ENCODE results near the gene PBX1. TPM values are rescaled to one million over a fixed set of nuclear protein-coding genes. Genes with fewer than 3 reads are reported as not detected.

PBX1 gene
- total and polyA plus RNA-seq, 2 experiments from 2014 or later = 14.8 to 61.6 TPM

GRCh38 chr1:164792410-164793004 lies 233.5 kb downstream of the PBX1 start:
- no peaks in the 10 kb centered on the region for H4K20me1 ChIP-seq (ENCODE audit: insufficient read depth, poor library complexity, severe bottlenecking)
- H2AFZ ChIP-seq = no peak overlapping the region
- no peaks in the 10 kb centered on the region for H3K36me3 ChIP-seq (replicated peaks; ENCODE audit: insufficient read depth, low read depth)
- TF ChIP-seq EZH2phosphoT487 (IDR thresholded peaks at IDR 0.05; ENCODE audit: low read depth, severe bottlenecking, unreplicated experiment) (no peak), EZH2 (IDR thresholded peaks at IDR 0.05; ENCODE audit: borderline replicate concordance) (no peak), CTCF (IDR thresholded peaks at IDR 0.05; ENCODE audit: poor library complexity) (no peak)
- no peaks in the 10 kb centered on the region for H3K27me3 ChIP-seq
- 96% methylated on average over 21 of the region's 21 CpGs for WGBS (ENCODE audit: low lambda C conversion rate, missing lambda C conversion rate)
- H3K4me3 ChIP-seq = no peak overlapping the region
- H3K79me2 ChIP-seq = peaks cover 57% of the 10 kb centered on the region
- H3K27ac ChIP-seq = no peak overlapping the region
- H3K9me2 ChIP-seq (replicated peaks; ENCODE audit: insufficient read depth) = no peaks in the 10 kb centered on the region
- H3K9me3 ChIP-seq (ENCODE audit: low read depth) = no peaks in the 10 kb centered on the region
- H3K4me2 ChIP-seq = no peak overlapping the region
- no peak for DNase-seq (ENCODE audit: low spot score)
- peaks cover 15% of the 10 kb centered on the region for H3K4me1 ChIP-seq (ENCODE audit: insufficient read depth)

GRCh38 chr1:164794356-164794755 lies 235.4 kb downstream of the PBX1 start:
- Histone ChIP-seq H3K4me1 (ENCODE audit: insufficient read depth) (peaks cover 15% of the 10 kb centered on the region), H2AFZ (no peak overlapping the region), H4K20me1 (ENCODE audit: insufficient read depth, poor library complexity, severe bottlenecking) (no peaks in the 10 kb centered on the region), H3K4me3 (no peak overlapping the region), H3K27me3 (no peaks in the 10 kb centered on the region), H3K79me2 (peaks cover 40% of the 10 kb centered on the region), H3K9me3 (ENCODE audit: low read depth) (no peaks in the 10 kb centered on the region), H3K9me2 (replicated peaks; ENCODE audit: insufficient read depth) (no peaks in the 10 kb centered on the region), H3K27ac (peak overlapping the region; percentile 44), H3K36me3 (replicated peaks; ENCODE audit: insufficient read depth, low read depth) (no peaks in the 10 kb centered on the region), H3K4me2 (no peak overlapping the region)
- TF ChIP-seq CTCF (IDR thresholded peaks at IDR 0.05; ENCODE audit: poor library complexity) = no peak
- DNase-seq (ENCODE audit: low spot score) = peak; percentile 66
- WGBS (ENCODE audit: low lambda C conversion rate, missing lambda C conversion rate) = 75% methylated on average over 2 of the region's 2 CpGs

- Histone ChIP-seq H3K27me3 (no peaks in the 10 kb centered on the region), H2AFZ (no peak overlapping the region), H3K4me3 (no peak overlapping the region), H3K4me1 (ENCODE audit: insufficient read depth) (peaks cover 8% of the 10 kb centered on the region), H3K4me2 (no peak overlapping the region), H3K9me2 (replicated peaks; ENCODE audit: insufficient read depth) (no peaks in the 10 kb centered on the region), H4K20me1 (ENCODE audit: insufficient read depth, poor library complexity, severe bottlenecking) (no peaks in the 10 kb centered on the region), H3K36me3 (replicated peaks; ENCODE audit: insufficient read depth, low read depth) (no peaks in the 10 kb centered on the region), H3K79me2 (peaks cover 14% of the 10 kb centered on the region), H3K27ac (no peak overlapping the region), H3K9me3 (ENCODE audit: low read depth) (no peaks in the 10 kb centered on the region)
- no peak for DNase-seq (ENCODE audit: low spot score)
- WGBS (ENCODE audit: low lambda C conversion rate, missing lambda C conversion rate) = 62% methylated on average over 2 of the region's 2 CpGs
- TF ChIP-seq EZH2 (IDR thresholded peaks at IDR 0.05; ENCODE audit: borderline replicate concordance) (no peak), EZH2phosphoT487 (IDR thresholded peaks at IDR 0.05; ENCODE audit: low read depth, severe bottlenecking, unreplicated experiment) (no peak), CTCF (IDR thresholded peaks at IDR 0.05; ENCODE audit: poor library complexity) (no peak)
Measured at GRCh38 chr1:164796916-164797315, 237.9 kb downstream of the PBX1 start.
